ENCODE results near the gene GINS2.

- TF ChIP-seq, protein P1, sequence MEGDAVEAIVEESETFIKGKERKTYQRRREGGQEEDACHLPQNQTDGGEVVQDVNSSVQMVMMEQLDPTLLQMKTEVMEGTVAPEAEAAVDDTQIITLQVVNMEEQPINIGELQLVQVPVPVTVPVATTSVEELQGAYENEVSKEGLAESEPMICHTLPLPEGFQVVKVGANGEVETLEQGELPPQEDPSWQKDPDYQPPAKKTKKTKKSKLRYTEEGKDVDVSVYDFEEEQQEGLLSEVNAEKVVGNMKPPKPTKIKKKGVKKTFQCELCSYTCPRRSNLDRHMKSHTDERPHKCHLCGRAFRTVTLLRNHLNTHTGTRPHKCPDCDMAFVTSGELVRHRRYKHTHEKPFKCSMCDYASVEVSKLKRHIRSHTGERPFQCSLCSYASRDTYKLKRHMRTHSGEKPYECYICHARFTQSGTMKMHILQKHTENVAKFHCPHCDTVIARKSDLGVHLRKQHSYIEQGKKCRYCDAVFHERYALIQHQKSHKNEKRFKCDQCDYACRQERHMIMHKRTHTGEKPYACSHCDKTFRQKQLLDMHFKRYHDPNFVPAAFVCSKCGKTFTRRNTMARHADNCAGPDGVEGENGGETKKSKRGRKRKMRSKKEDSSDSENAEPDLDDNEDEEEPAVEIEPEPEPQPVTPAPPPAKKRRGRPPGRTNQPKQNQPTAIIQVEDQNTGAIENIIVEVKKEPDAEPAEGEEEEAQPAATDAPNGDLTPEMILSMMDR (IDR thresholded peaks at IDR 0.05) = no peak
- no peak for TF ChIP-seq POLR2A (IDR thresholded peaks at IDR 0.05)
Measured at GRCh38 chr16:85707528-85708095, 18.9 kb upstream of the GINS2 start.
